HUDEP-2 (cell line): Measurements from ENCODE around the gene HIP1R.

Experiments used
- DNase-seq, 76 experiments: peaks; one replicate each; lab custom pipeline; 2025; ENCODE audit not compliant: unreplicated experiment in 76 of 76; lab: John Stamatoyannopoulos, UW

HIP1R gene

DNA sequence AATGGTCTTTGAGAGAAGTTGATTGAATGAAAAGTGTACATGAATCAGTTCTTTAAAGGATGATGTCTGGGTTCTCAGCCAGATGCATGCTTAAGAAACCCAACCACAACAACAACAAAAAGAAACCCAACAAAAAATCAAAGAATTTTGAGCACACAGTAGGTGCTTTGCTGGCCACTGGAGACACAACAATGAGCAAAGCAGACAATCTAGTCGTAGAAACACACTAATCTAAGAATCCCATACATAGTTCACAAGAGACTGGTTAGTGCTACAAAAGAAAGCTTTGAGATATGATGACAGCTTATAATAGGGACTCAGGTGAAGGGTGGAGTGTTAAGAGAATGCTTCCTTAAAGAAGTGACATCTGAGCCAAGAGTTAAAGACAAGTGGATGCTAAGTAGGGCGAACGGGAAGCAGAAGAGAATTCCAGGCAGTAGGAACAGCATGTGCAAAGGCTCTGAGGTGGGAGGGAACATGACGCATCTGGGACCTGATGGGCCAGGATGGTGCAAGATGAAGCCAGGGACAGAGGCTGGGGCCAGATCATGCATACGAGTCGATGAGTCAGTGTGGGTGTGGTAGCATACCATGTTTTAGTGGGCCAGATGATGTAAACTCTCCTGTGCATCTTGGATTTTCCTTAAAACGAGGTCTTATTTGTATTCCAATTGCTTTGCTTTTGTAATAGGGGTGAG lies 4.6 kb upstream of the HIP1R start:
- peak in 10 of 76 experiments; percentile 7 to 45 (median 12) for DNase-seq

DNA sequence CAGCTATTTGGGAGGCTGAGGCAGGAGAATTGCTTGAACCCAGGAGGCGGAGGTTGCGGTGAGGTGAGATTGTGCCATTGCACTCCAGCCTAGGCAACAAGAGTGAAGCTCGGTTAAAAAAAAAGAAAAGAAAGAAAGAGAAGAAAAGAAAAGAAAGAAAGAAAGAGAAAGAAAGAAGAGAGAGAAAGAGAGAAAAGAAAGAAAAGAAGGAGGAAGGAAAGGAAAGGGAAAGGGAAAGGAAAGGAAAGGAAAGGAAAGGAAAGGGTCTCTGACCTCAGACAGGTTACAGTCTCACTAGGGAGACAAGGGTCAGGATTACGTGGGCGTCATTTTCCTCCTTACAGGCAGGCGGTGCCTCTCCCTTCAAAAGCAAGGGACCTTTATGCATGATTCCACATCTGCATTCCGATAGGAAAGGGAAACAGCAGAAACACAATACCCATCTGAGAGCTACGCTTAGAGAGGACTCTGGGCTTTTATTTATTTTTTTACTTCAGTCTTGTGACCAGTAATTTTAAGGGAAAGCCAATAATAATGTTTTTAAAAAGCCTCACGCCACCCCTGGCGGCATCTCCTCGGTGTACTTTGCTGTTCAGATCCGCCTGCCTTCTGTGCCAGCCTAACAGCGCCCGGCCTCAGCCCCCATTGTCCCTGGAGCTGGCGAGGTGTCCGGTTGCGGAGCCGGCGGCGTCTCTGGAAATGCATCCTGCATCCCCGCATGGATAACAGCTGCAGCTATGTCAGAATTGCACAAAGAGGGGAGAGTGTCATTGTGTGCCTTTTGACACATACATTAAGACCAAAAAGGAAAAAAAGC lies 945 bp upstream of the HIP1R start:
- DNase-seq: peak in 4 of 76 experiments; percentile 11 to 19 (median 12)

DNA sequence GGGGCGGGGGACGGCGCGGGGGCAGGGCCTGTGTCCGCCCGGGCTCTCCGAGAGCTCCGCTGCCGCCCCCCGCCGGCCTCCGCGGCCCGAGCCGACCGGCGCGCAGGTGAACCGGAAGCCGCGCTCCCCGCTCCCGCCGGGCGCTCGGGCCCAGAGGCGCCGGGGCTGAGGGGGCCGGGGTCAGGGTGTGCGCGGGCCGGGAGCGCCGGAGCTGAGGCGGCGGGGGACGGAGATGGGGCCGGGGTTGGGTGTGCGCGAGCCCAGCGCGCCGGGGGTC lies 431 bp downstream of the HIP1R start:
- DNase-seq: no peak

DNA sequence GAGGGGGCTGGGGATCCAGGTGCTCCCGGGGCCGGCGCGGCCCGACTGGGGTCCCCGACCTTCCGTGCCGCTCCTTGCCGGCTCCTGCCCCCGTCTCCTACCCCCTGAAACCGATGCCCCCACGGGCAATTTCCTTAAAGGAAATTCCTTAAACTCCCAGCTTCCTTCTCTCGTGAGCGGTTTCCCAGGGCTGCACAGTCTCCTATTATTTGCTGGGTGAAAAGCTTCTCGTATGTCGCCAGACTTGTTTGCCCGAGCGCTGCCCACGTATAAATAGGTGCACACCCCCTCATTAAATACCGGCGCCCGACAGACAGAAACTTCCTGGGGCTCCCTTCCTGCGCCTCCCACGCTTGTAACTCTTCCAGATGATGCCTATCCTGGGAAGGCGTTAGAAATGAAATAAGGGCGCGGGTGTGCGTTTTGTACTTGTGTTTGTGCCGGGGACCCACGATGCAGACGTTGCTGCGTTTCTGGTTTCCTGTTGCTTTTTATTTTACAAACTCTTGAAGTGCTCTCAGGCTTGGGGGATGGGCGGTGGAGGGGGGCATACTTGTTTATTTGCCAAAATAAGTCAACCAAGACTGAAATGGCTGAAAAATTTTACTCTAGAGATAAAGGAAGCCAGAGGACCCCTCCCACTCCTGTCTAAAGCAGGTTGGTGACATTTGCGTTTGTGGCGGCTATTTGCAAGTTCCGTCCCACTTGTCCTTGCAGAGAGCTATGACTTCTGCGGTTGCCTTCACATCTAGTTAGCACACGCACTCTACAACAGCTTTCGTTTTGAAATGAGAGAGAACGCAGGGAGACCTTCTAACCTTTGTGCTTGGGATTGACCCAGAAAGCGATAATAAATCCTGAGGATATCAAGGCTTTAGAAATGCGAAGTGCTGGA lies 1.0 kb downstream of the HIP1R start:
- DNase-seq: peak in 1 of 76 experiments; percentile 25

DNA sequence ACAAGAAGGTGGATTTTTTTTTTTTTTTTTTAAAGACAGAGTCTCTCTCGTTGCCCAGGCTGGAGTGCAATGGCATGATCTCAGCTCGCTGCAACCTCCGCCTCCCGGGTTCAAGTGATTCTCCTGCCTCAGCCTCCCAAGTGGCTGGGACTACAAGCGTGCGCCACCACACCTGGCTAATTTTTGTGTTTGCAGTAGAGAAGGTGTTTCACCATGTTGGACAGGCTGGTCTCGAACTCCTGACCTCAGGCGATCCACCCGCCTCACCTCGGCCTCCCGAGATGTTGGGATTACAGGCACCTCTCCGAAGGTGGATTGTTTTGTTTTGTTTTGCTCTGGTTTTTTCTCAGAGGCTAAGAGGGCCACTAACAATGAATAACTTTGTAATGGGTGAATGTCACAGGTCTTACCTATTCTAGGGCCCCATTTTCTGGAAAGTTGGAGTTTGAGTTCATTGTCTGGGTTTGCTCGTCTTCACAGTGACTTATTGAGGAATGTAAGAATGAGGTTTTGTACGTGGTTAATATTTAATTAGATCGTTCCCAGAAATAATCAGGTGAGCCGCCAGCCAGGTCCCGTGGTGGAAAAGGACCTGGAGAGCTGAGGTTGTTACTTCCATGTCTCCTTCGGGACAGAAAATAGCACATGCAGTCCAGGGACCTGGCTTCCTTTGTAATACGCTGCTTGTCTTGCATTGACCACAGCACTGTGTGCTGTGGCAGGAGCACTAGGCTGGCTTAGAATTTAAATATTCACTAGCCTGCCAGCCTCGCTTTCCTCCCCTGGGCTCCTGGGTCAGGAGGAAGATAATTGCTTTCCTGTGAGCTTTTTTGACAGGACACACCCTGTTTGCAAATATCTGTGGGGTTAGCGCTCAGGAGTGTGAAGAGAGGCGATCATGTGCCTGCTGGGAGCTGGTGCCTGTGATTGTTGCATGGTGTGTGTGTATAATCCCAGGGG lies 2.3 kb downstream of the HIP1R start:
- DNase-seq: no peak

DNA sequence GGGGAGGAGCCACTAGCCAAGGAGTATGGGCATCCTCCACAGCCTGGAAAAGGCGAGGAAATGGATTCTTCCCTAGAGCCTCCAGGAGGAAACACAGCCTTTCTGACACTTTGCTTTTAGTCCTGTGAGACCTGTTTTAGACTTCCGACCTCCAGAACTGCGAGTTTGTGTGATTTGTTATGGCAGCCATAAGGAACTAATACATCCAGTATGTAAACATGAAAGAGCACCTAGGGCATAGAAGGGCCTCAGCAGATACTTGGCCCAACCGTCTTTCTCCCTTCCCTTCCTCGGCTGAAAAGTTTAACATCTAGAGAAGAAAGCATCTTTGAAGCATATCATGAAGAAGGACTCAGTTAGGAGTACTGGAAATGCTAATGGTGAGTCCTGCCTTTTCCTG lies 3.6 kb downstream of the HIP1R start:
- DNase-seq: no peak

DNA sequence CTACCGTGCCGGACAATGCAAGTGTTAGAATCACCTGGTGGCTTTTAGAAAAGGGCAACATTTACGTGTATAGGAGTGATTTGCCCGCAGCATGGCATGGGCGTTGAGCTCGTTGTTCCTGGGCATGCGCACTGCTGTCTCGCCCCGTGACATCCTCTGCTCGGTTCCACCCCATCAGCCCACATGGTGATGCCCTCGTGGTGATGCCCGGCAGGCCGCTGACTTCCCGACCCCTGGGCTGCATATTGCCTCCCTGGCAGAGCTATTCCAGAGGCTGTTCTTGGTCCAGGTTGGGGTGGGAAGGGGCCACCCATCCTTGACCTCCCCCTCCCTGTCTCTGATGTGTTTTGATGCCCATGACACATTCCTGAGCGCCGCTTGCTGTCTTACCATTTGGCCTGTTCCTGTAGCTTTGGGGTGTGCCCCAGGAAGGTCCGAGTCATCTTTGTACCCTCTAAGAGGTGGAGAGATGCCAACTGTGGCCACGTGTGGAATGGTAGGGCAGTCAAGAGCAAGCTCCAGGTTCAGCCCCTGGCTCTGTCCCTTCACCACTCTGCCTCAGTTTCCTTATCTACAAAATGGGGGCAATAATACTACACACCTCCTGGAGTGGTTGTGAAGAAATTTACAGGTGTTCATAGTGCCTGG lies 4.8 kb downstream of the HIP1R start:
- DNase-seq: no peak

DNA sequence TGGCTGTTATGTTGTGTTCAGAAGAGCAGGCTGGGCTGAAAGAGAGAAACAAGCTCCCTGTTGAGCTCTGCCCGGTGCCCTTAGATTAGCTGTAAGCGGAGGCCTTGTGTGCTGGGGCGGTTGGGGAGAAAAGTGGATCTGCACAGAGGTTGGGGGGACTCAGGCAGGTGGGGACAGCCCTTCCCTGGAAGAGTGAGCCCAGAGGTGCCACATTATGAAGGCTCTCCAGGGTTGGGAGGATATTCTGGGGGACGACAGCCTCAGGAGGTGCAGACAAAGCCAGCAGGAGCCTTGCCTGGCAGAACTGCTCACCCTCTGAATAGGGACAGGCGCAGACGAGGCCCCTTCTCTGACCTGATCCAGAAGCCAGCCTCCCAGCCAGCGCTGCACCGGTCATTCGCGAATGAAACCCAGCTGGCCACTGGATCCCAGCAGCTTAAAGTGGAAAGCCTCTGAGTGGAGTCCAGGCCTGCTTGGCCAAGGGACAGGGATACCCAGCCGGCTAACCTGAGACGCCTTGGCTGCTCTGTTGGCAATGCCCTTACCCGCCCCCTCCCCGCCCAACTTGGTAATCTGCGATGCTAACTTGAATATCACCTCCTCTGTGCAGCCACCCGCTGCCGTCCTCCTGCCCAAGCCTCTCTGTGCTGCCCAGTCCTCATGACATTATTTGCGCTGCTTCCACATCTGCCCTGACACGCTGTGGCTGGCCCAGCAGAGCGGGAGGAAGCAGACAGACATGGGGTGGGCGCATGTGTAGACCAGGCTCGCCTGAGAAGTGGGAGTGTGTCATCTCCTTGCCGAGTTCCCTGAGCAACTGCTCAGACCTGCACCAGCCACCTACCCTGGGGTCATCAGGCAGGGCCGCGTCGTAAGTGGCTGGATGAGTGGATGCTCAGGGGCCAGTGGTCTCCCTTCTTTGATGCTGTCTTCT lies 5.6 kb downstream of the HIP1R start:
- DNase-seq: no peak

DNA sequence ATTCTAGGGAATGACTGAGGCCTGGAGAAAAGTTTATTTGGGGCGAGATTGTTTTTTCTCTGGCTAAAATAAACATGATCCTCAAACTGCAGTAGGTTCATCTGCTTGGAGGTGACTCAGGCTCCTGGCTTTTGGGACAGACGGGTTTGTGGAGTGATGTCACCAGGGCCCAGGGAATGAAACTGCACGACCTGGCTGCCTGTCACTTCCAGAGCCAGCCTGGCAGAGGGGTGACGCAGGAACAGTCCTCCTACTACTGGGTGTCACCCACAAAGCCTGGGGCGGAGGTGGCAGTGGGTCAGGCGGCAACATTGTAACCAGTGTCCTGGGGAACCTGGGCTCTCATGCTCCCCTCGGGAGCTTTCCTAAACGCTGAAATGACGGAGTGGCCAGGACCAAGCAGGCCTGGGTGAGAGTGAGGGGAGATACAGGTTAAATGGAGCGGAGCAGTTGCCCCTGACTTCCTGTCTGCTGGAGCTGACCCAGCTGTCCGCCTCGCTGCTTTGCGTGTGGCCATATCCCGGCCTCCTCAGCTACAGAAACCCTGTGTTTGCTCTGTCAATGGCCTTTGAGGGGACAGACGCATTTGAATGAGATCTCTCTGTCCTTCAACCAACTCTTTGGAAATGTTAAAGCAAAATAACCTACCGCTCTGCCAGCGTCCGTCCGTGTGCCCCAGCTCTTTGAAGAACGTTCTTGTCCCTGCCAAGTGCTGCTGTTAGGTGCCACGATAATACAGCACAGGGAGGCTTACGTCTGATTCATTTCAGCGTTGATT lies 6.5 kb downstream of the HIP1R start:
- no peak for DNase-seq

DNA sequence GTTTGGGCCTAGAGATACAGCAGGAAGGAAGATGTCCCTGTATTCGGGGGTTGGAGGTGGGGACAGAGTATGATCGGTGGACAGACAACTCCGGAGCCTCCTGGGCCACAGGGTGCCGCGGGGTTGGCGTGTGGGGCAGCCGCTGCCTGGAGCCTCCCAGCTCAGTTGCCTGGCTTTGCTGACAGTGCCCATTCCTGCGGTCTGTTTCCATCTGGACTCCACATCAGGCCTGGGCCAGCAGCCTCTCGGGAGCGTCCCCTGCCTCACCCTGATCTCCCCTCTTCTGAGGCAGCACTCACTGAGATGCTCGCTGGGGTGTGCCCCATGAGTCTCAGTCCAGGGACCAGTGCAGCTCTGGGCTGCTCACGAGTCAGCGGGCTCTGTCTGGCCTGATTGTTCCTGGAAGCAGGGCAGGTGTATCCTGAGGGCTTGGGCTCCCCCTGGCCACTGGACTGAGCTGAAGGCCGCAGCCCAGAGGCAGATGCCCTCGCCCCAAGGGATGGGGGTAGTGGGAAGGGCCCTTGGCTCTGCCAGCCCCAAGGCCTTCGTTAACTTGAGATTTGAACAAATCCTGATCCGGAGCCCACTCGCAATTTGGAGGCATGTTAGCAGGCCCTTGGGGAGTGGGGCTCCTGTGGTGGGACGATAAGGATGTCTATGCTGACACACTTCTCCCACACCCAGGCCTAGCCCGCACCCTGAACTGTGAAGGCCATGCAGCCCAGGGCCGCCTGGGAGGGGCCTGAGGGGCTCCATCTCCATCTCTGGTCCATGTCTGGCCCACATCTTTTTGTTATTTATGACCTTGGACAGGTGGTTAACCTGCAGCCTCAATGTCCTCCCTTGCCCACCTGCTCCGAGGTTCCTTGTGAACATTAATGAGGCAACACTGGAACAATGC lies 7.5 kb downstream of the HIP1R start:
- peak in 1 of 76 experiments; percentile 21 for DNase-seq

DNA sequence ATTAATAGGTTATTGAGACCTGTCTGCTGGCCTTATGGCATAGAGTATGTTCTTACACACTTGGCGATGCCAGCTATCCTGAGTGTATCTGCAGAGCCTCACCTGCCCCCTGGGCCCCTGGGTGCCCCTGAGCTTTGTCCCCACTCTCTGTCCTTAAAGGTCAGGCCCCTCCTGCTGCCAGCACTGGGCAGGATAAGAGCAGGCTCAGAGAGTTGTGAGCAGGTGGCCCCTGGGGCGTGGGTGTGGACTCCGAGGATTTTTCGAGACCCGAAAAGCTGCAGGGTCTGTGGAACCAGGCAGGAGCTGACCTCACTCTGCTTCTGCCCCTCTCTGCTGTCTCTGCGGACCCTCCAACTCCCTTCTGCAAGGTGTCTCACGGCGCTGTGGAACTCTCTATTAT lies 8.2 kb downstream of the HIP1R start:
- no peak for DNase-seq

DNA sequence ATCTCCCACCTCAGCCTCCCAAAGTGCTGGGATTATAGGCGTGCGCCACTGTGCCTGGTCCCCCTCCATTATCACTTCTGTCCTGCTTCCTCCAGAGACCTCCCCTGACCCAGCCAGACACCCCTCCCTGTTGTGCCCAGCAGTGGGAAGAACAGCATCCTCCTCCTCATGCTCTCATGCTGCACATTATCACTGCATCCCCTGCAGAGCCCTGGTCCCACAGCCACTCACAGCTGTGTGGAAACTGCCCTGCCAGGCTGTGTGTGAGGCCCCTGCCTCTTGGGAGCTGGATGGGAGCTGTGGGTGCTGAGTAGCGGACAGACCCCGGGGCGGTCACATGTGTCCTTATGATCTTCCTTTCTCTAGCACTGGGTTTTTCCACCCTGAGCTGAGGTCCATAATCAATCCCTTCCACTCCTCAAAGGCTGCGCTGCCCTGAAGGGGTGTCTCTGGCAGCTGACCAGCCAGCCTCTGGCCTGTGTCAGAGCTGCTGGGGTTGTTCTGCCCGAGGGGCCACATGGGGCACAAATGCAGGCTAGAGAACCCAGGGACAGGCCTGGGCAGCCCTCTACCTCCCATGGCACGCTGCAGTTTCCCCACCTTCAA lies 9.2 kb downstream of the HIP1R start:
- DNase-seq: no peak

DNA sequence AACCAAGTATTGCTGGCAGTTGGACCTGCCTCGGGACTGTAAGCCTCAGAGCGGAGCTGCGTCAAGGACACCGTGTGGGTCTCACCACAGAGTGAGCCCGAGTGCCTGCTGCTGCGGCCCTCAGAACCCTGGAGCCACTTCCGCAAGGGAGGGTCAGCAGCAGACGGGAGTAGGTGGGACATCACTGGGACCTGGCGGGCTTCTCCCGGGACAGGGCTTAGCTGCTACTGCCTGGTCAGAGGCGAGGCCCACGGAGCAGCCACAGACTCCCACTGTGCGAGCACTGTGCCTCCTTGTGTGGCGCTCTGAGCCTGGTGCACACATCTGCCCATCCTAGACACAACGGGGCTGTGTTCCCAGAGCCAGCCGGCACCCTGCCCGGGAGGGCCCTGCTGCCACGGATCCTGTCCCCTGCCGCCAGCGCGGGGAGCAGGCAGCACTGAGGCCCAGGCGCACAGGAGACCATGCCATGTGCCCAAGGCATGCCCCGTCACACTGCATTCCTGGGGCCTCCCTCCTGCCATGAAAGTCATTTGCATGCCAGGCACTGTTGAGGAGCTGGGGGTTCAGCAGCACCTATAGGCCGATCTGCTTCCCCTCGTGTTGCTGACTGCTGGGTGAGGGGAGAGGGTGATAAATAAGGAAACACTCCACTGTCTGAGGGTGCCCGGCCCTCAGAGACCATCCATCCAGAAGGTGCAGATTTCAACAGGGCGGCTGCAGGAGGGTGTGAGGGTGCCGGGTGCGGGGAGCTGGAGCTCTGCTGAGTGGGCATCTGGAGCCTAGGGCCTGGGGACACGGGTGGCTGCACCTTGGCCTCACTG lies 10.0 kb downstream of the HIP1R start:
- no peak for DNase-seq

DNA sequence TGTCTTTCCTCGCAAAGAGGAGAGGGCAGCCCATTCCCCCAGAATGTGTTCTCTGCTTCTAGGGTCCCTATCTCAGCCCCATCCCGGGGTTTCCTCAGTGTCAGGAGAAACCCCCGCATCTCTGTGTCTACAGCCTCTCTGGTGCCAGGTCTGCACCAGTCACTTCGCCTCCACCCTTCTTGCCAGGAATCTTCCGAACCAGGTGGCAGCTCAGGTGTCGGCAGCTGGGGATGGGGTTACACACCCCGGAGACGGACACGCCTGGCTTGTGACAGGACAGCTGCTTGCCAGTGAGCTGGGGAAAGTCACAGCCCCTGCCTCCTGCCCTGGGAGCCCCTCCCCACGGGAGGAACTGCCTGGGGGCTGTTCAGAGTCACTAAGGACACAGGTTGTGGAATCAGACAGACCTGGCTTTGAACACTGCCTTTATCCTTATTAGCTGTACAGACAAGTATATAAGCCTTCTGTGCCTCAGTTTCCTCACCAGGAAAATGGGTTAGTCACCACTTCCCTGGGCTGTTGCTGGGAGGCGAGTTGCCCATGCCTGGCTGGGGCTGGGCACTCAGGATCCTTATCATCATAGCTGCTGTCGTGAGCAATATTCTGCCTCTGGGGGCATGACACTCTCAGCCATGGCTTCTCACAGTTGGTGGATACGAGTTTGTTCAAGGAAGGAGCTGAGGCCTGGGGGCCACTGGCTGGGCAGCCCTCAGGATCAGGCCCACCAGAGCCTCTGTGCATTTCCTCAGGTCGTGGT lies 10.8 kb downstream of the HIP1R start:
- peak in 3 of 76 experiments; percentile 11 to 28 (median 25) for DNase-seq
